Adipocyte (in vitro differentiated cells): Measurements from ENCODE around the gene OR6X1.
A peak's percentile ranks its signal among the peaks of the same experiment; 100 is the strongest.
"Not testable (repeated sequence)": the region's sequence is repeated elsewhere in the genome, so short reads cannot be mapped to it uniquely, and the experiment has no call there.

Experiments used
- DNase-seq: peaks from one replicate; pipeline ENCODE4 v3.0.0-alpha.2; 2015; ENCODE audit warnings: low read depth
- H3K27me3 ChIP-seq: replicated peaks from 2 replicates; pipeline ENCODE4 v1.7.0; 2013; ENCODE audit warnings: mild to moderate bottlenecking, low read length, moderate library complexity; ENCODE audit not compliant: control insufficient read depth, insufficient read depth
- H3K36me3 ChIP-seq: 2 replicates; pipeline ENCODE4 v1.7.0; 2013; ENCODE audit warnings: low read length, mild to moderate bottlenecking, moderate library complexity; ENCODE audit not compliant: control insufficient read depth, insufficient read depth, severe bottlenecking
- H3K4me1 ChIP-seq: 2 replicates; pipeline ENCODE4 v1.7.0; 2013; ENCODE audit warnings: mild to moderate bottlenecking, low read length, moderate library complexity; ENCODE audit not compliant: control insufficient read depth, insufficient read depth
- H3K4me3 ChIP-seq: 2 replicates; pipeline ENCODE4 v1.7.0; 2013; ENCODE audit warnings: mild to moderate bottlenecking, low read length, moderate library complexity
- H3K9ac ChIP-seq: 2 replicates; pipeline ENCODE4 v1.7.0; 2013; ENCODE audit warnings: mild to moderate bottlenecking, low read length, moderate library complexity
- H3K9me3 ChIP-seq: 2 replicates; pipeline ENCODE4 v1.7.0; 2013; ENCODE audit warnings: mild to moderate bottlenecking, low read length, moderate library complexity; ENCODE audit not compliant: control insufficient read depth

Gene OR6X1

GRCh38 chr11:123725995-123726655 is 28.2 kb downstream of the OR6X1 start:
- Histone ChIP-seq H3K27me3 (no peaks in the 10 kb centered on the region), H3K4me1 (no peaks in the 10 kb centered on the region), H3K36me3 (peaks cover 68% of the 10 kb centered on the region), H3K9me3 (peaks cover 22% of the 10 kb centered on the region), H3K9ac (no peak overlapping the region), H3K4me3 (no peak overlapping the region)
- DNase-seq = no peak

GRCh38 chr11:123719452-123719851 is 34.9 kb downstream of the OR6X1 start:
- no peak overlapping the region for H3K4me3 ChIP-seq
- peaks cover 11% of the 10 kb centered on the region for H3K27me3 ChIP-seq
- DNase-seq = peak; percentile 20
- peaks cover 3% of the 10 kb centered on the region for H3K36me3 ChIP-seq
- H3K9ac ChIP-seq = no peak overlapping the region
- H3K4me1 ChIP-seq = peaks cover 3% of the 10 kb centered on the region
- no peaks in the 10 kb centered on the region for H3K9me3 ChIP-seq

GRCh38 chr11:123718469-123718868 is 35.8 kb downstream of the OR6X1 start:
- no peak for DNase-seq
- H3K4me3 ChIP-seq = no peak overlapping the region
- no peaks in the 10 kb centered on the region for H3K36me3 ChIP-seq
- H3K9ac ChIP-seq = no peak overlapping the region
- peaks cover 3% of the 10 kb centered on the region for H3K4me1 ChIP-seq
- H3K27me3 ChIP-seq = peaks cover 21% of the 10 kb centered on the region
- H3K9me3 ChIP-seq = no peaks in the 10 kb centered on the region

DNA sequence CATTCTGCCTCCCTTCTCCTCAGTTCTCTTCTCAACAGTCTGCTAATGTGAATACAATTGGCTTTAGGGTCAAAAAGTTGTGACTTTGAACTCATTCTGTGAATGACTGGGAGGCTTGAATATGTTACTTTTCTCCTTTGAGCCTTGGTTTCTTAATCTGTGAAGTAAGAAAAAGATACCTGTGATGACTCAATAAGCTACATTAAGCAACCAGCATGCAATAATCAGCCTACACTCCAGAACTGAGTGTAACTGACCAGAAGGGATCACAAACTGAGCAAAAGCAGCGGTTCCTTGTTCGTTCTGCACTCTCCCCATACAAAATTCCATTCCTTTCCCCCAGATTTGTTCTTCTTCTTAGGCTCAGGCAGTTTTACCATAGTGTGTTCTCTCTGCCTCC is 36.3 kb downstream of the OR6X1 start:
- Histone ChIP-seq H3K9me3 (no peaks in the 10 kb centered on the region), H3K27me3 (peaks cover 21% of the 10 kb centered on the region), H3K4me1 (peaks cover 3% of the 10 kb centered on the region), H3K4me3 (no peak overlapping the region), H3K9ac (no peak overlapping the region), H3K36me3 (no peaks in the 10 kb centered on the region)
- no peak for DNase-seq

DNA sequence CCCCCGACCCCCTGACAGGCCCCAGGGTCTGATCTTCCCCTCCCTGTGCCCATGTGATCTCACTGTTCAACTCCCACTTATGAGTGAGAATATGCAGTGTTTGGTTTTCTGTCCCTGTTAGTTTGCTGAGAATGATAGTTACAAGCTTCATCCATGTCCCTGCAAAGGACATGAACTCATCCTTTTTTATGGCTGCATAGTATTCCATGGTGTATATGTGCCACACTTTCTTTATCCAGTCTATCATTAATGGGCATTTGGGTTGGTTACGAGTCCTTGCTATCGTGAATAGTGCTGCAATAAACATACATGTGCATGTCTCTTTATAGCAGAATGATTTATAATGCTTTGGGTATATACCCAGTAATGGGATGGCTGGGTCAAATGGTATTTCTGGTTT is 41.7 kb downstream of the OR6X1 start:
- H3K9me3 ChIP-seq, H3K4me3 ChIP-seq, H3K4me1 ChIP-seq, H3K9ac ChIP-seq, H3K36me3 ChIP-seq, DNase-seq: not testable (repeated sequence)
- H3K27me3 ChIP-seq = peaks cover 33% of the 10 kb centered on the region

- H3K27me3 ChIP-seq = peaks cover 20% of the 10 kb centered on the region
- no peak overlapping the region for H3K9ac ChIP-seq
- H3K9me3 ChIP-seq = no peaks in the 10 kb centered on the region
- peak; percentile 90 for DNase-seq
- H3K4me1 ChIP-seq = no peaks in the 10 kb centered on the region
- no peaks in the 10 kb centered on the region for H3K36me3 ChIP-seq
- no peak overlapping the region for H3K4me3 ChIP-seq
These were observed 46.6 kb downstream of the OR6X1 start for GRCh38 chr11:123707606-123708205.

- no peak for DNase-seq
- Histone ChIP-seq H3K9ac (no peak overlapping the region), H3K4me1 (peaks cover 2% of the 10 kb centered on the region), H3K36me3 (no peaks in the 10 kb centered on the region), H3K27me3 (peaks cover 25% of the 10 kb centered on the region), H3K9me3 (no peaks in the 10 kb centered on the region), H3K4me3 (no peak overlapping the region)
These were observed 47.1 kb downstream of the OR6X1 start for GRCh38 chr11:123707206-123707605.

DNA sequence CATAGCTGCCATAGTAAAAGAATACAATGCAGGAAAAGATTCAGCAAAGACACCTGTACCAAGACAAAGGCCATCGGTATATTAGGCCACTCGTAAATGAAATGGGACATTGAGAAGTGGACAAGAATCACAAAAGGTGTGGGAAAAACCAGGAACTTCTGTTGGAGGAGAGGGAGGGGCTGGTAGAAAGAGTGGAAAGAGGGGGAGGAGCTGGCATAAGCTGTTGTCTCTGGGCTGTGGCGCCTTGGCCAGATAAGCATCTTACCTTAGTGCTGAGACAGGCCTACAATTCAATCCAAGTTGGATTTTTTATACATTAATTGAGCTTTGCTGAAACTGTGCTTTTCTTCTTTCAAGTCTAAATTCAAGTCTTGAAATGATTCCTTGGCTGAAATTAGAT is 50.0 kb downstream of the OR6X1 start:
- no peaks in the 10 kb centered on the region for H3K36me3 ChIP-seq
- no peak for DNase-seq
- H3K27me3 ChIP-seq = peaks cover 26% of the 10 kb centered on the region
- no peak overlapping the region for H3K9ac ChIP-seq
- no peak overlapping the region for H3K4me3 ChIP-seq
- peaks cover 7% of the 10 kb centered on the region for H3K9me3 ChIP-seq
- peaks cover 3% of the 10 kb centered on the region for H3K4me1 ChIP-seq
